Pancreas (tissue), 10 donors: ENCODE data around the gene COMMD7. TPM values are rescaled to one million over a fixed set of nuclear protein-coding genes. Genes with fewer than 3 reads are reported as not detected.

Source experiments
- ATAC-seq, 4 donors: fragments of 200-7000 bp; cut with Tn5 transposase; one replicate each; pipeline versions ENCODE4 v1.8.0 to v1.9.1; 2020; ENCODE audit warnings: mild to moderate bottlenecking in 4 of 4, moderate library complexity in 4 of 4
- DNase-seq, 6 donors: peaks; one replicate each; pipeline ENCODE4 v3.0.0-alpha.2; 2020
- FAIRE-seq: peaks from 2 replicates; lab custom pipeline; 2012; peaks lifted over from hg19 to GRCh38; lab: Jason Lieb, UNC
- H3K27ac ChIP-seq, 4 donors: fragments of 200-600 bp; sonication (generic); 1 replicate in 3 of 4; 2 replicates in 1 of 4; pipeline versions ENCODE4 v1.5.0 to v1.8.0; 2020
- H3K27me3 ChIP-seq, 4 donors: fragments of 200-600 bp; one replicate each; pipeline ENCODE4 v1.8.0; 2021
- H3K36me3 ChIP-seq, 3 donors: fragments of 200-600 bp; sonication (generic) in 1 of 3; one replicate each; pipeline versions ENCODE4 v1.5.0 to v1.8.0; 2020 to 2021
- H3K4me1 ChIP-seq, 3 donors: fragments of 200-600 bp; one replicate each; pipeline ENCODE4 v1.8.0; 2021
- H3K4me3 ChIP-seq, 4 donors: fragments of 200-600 bp; sonication (generic) in 2 of 4; one replicate each; pipeline versions ENCODE4 v1.5.0 to v1.8.0; 2020 to 2021
- H3K9me3 ChIP-seq, 4 donors: fragments of 200-600 bp; one replicate each; pipeline ENCODE4 v1.8.0; 2021
- WGBS, 2 donors: extraction: QIAGEN DNeasy Blood & Tissue Kit; methylation state at CpG; one replicate each; pipeline ENCODE4 v1.1.7; 2013; 5-methylcytosine and 5-hydroxymethylcytosine counted together
- intact Hi-C, 3 donors: fragments of 100-400 bp; cut with DNase I; formaldehyde crosslinking; loops; one replicate each; pipeline versions ENCODE4 v1.11.1 to v1.14.2; 2022
- polyA plus RNA-seq, 2 donors: library from polyadenylated mRNA; stranded (reverse); fragments of 200-250 nt; gene quantifications; one replicate each; pipeline ENCODE4 v1.2.3, GENCODE V29; 2013
- total RNA-seq, 6 donors: library from RNA; stranded (reverse); fragmentation: NEBNext Ultra II Directional in 4 of 6; extraction: Animal tissue kit (Norgen Biotek cat#: 25700) in 4 of 6; gene quantifications; one replicate each; pipeline versions ENCODE4 v1.2.1 to v1.2.4, GENCODE V29; 2021 to 2023
- TF ChIP-seq, protein P1 (sequence below), 4 donors: fragments of 200-600 bp; sonication (generic) in 3 of 4; IDR thresholded peaks; one replicate each; pipeline versions ENCODE4 v1.5.0 to v1.8.0; 2021; ENCODE audit warnings: antibody characterized with exemption in 4 of 4
- donor health status: healthy with polysubstance abuse.
- donor health status: DM: no; HTN: no; CAD: no; lungs with moderate emphysema.
- donor health status: DM: no; HTN: no; CAD: no.
- donor health status: control.
- donor health status: control.
- donor health status: Bipolar disorder and iron deficiency.
- donor health status: DM: yes; HTN: yes; CAD: no.
- donor health status: DM: no; HTN: no; CAD: no.
- donor health status: DM: no; HTN: no; CAD: no.
- donor health status: DM: yes; HTN: yes; CAD: no.

The COMMD7 gene
- total and polyA plus RNA-seq, 8 donors: 12.9 to 29.1 (median 16.4) TPM

DNA sequence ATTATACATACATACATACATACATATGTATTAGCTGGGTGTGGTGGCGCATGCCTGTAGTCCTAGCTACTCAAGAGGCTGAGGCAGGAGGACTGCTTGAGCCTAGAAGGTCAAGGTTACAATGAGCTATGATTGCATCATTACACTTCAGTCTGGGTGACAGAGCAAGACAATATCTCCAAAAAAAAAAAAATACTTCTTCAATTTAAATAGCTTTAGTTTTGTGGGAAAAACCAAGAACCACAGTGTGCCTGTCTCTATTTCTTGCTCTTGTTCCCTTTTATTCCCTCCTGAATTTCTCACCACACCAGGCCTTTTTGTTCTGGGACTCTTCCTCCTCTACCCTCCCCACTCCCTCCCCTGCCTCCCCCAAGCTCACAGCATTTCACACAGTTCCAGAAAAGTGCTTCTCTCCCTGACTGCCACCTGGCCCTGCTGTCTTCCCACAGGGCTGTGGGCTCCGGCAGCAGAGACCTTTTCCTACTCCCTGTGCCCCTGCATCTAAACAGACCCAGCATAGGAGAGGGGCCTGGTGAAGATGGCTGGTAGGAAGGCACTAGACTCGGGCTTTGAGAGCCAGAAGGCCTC is 70.8 kb downstream of the COMMD7 start:
- Histone ChIP-seq H3K27ac (peak overlapping the region in 1 of 4 donors; percentile 19), H3K36me3 (no peaks in the 10 kb centered on the region), H3K9me3 (no peaks in the 10 kb centered on the region), H3K27me3 (no peaks in the 10 kb centered on the region), H3K4me1 (no peaks in the 10 kb centered on the region), H3K4me3 (no peak overlapping the region)
- ATAC-seq (peak in 1 of 4 donors; percentile 37), FAIRE-seq (no peak), DNase-seq (no peak)
- intact Hi-C loops: no loop called here
- 73 to 77% methylated on average over 3 of the region's 3 CpGs for whole genome bisulfite sequencing, 2 donors
- TF ChIP-seq, protein P1, sequence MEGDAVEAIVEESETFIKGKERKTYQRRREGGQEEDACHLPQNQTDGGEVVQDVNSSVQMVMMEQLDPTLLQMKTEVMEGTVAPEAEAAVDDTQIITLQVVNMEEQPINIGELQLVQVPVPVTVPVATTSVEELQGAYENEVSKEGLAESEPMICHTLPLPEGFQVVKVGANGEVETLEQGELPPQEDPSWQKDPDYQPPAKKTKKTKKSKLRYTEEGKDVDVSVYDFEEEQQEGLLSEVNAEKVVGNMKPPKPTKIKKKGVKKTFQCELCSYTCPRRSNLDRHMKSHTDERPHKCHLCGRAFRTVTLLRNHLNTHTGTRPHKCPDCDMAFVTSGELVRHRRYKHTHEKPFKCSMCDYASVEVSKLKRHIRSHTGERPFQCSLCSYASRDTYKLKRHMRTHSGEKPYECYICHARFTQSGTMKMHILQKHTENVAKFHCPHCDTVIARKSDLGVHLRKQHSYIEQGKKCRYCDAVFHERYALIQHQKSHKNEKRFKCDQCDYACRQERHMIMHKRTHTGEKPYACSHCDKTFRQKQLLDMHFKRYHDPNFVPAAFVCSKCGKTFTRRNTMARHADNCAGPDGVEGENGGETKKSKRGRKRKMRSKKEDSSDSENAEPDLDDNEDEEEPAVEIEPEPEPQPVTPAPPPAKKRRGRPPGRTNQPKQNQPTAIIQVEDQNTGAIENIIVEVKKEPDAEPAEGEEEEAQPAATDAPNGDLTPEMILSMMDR (IDR thresholded peaks at IDR 0.05): no peak

GRCh38 chr20:32670773-32671455 is 72.4 kb downstream of the COMMD7 start:
- H3K27me3 ChIP-seq: no peaks in the 10 kb centered on the region
- TF ChIP-seq, protein P1 (IDR thresholded peaks at IDR 0.05): no peak
- H3K9me3 ChIP-seq: no peaks in the 10 kb centered on the region
- H3K4me1 ChIP-seq: peaks cover 0 to 10% (median 2%) of the 10 kb centered on the region in 3 donors
- WGBS, 2 donors: 96 to 98% methylated on average over 2 of the region's 2 CpGs
- no peak overlapping the region for H3K4me3 ChIP-seq
- ATAC-seq (no peak), FAIRE-seq (no peak), DNase-seq (no peak)
- no peaks in the 10 kb centered on the region for H3K36me3 ChIP-seq
- intact Hi-C loops: no loop called here
- no peak overlapping the region for H3K27ac ChIP-seq

- ATAC-seq: peak; percentile 10 to 59 (median 44)
- TF ChIP-seq, protein P1 (IDR thresholded peaks at IDR 0.05): no peak
- intact Hi-C loops: no loop called here
- Histone ChIP-seq H3K27ac (peak overlapping the region in 2 of 4 donors; percentile 13 to 39), H3K4me3 (no peak overlapping the region), H3K9me3 (no peaks in the 10 kb centered on the region), H3K27me3 (no peaks in the 10 kb centered on the region), H3K36me3 (no peaks in the 10 kb centered on the region), H3K4me1 (peaks cover 0 to 27% (median 7%) of the 10 kb centered on the region in 3 donors)
- DNase-seq: peak in 1 of 6 donors; percentile 57
- 33 to 35% methylated on average over 5 of the region's 5 CpGs for WGBS, 2 donors
- no peak for FAIRE-seq
Measured at GRCh38 chr20:32667027-32667426, 76.2 kb downstream of the COMMD7 start.

DNA sequence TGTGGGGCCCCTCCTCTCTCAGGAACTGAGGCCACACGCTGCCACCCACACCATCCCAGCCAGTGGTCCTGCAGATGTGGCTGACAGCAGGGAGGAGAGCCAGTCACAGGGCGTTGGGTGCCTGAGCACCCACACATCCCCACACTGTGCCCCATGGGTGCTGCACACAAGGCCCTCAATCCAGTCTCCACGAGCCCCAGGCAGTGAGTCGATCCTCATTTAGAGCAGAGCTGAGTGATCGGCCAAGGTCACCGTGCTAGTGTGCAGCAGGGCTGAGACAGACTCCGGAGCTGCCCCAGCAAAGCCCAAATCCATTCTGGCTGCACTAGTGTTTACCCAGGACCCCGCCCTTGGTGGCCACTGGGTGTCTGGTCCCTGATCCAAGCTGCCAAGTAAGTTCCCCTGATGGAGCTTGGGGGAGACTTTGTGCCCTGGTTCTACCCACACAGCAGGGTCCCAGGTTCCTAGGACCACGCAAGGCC is 78.5 kb downstream of the COMMD7 start:
- H3K4me1 ChIP-seq: peaks cover 0 to 27% (median 7%) of the 10 kb centered on the region in 3 donors
- ATAC-seq (peak; percentile 46 to 72 (median 70)), FAIRE-seq (no peak), DNase-seq (peak in 4 of 6 donors; percentile 26 to 52 (median 35))
- TF ChIP-seq, protein P1 (IDR thresholded peaks at IDR 0.05): no peak
- peak overlapping the region; percentile 55 to 76 (median 65) for H3K27ac ChIP-seq
- 34 to 36% methylated on average over 9 of the region's 9 CpGs for WGBS, 2 donors
- H3K36me3 ChIP-seq: no peaks in the 10 kb centered on the region
- intact Hi-C loops: no loop called here
- H3K27me3 ChIP-seq: no peaks in the 10 kb centered on the region
- H3K4me3 ChIP-seq: no peak overlapping the region
- no peaks in the 10 kb centered on the region for H3K9me3 ChIP-seq
